ENCODE results near the gene SPDYC. TPM values are rescaled to one million over a fixed set of nuclear protein-coding genes. Genes with fewer than 3 reads are reported as not detected.

Gene SPDYC
- total and polyA plus RNA-seq, 2 of the 13 experiments (the other 11 are each of a cell fraction or from before 2014, with no cell fraction given): 0.15 to 0.33 TPM

DNA sequence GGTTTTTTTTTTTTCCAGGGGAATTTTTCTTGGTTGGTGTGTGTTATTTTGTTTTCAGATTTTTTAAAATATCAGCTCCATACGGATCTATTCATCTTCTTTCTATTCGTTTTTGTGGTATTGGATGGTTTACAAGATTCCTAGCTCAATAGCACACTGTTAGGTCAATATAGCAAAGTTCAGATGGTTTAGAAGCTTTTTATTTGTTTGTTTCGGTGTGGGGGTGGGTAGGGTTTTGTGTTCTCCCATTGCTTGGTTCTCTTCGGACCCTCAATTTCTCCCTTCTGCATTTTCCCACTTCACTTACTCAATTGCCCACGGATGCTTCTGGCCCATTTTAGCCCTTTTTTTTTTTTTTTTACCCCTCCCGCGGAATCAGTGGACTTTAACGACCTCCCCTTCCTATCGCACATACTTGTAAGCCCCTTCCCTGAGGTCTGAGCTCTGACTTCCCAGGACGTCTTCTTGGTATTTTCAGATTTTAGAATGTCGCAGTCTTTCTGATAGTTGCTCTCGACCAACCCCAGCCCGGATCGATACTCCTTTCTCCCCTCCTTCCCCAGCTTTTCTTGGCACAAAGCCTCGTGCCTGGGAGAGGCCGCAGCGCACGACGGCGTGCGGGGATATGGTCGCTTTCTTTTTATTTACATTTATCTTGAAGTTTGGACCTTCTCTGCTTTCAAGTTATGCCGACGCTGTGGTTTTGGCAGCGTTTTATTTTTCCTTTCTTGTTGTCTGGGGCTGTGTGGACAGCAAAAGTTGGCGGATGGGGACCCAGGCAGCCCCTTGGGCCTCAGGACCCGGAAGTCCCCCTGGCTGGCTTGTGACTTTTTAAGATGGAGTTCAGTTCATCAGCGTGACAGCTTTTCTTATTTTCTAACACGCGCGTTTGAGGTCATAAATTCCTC is 4.4 kb upstream of the SPDYC start (continued):
- TF ChIP-seq, protein P1, sequence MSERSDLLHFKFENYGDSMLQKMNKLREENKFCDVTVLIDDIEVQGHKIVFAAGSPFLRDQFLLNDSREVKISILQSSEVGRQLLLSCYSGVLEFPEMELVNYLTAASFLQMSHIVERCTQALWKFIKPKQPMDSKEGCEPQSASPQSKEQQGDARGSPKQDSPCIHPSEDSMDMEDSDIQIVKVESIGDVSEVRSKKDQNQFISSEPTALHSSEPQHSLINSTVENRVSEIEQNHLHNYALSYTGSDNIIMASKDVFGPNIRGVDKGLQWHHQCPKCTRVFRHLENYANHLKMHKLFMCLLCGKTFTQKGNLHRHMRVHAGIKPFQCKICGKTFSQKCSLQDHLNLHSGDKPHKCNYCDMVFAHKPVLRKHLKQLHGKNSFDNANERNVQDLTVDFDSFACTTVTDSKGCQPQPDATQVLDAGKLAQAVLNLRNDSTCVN (CRISPR knock-in tag; IDR thresholded peaks at IDR 0.05; ENCODE audit: borderline replicate concordance): 0 out of 2 replicates have a peak, but pooled peaks have one; percentile 32
- TF ChIP-seq ZNF629 (CRISPR knock-in tag; conservative IDR thresholded peaks at IDR 0.05) (no peak), RARG (CRISPR knock-in tag; IDR thresholded peaks at IDR 0.05; ENCODE audit: low read depth) (no peak), ZNF121 (CRISPR knock-in tag; IDR thresholded peaks at IDR 0.05) (no peak), ZNF17 (CRISPR knock-in tag; IDR thresholded peaks at IDR 0.05) (no peak), MIER3 (CRISPR knock-in tag; IDR thresholded peaks at IDR 0.05; ENCODE audit: borderline replicate concordance) (peak; percentile 65; the same call in 1 of the 2 replicates), ZNF670 (CRISPR knock-in tag; IDR thresholded peaks at IDR 0.05; ENCODE audit: borderline replicate concordance) (no peak), ZNF839 (CRISPR knock-in tag; IDR thresholded peaks at IDR 0.05; ENCODE audit: borderline replicate concordance) (no peak), ZNF263 (CRISPR knock-in tag; IDR thresholded peaks at IDR 0.05) (no peak), ZNF83 (CRISPR knock-in tag; IDR thresholded peaks at IDR 0.05; ENCODE audit: borderline replicate concordance) (no peak), HOXA7 (CRISPR knock-in tag; IDR thresholded peaks at IDR 0.05) (no peak), HNF4A (CRISPR knock-in tag; IDR thresholded peaks at IDR 0.05) (peak; percentile 87), FOSL2 (CRISPR knock-in tag; IDR thresholded peaks at IDR 0.05) (no peak), MTF1 (CRISPR knock-in tag; IDR thresholded peaks at IDR 0.05) (no peak), CHCHD3 (CRISPR knock-in tag; IDR thresholded peaks at IDR 0.05) (no peak), GLI4 (CRISPR knock-in tag; IDR thresholded peaks at IDR 0.05; ENCODE audit: borderline replicate concordance) (no peak), ZNF775 (CRISPR knock-in tag; IDR thresholded peaks at IDR 0.05; ENCODE audit: borderline replicate concordance) (peak; percentile 95), ZNF224 (CRISPR knock-in tag; IDR thresholded peaks at IDR 0.05) (no peak), ZNF143 (CRISPR knock-in tag; IDR thresholded peaks at IDR 0.05) (no peak)
- TF ChIP-seq, protein P2, sequence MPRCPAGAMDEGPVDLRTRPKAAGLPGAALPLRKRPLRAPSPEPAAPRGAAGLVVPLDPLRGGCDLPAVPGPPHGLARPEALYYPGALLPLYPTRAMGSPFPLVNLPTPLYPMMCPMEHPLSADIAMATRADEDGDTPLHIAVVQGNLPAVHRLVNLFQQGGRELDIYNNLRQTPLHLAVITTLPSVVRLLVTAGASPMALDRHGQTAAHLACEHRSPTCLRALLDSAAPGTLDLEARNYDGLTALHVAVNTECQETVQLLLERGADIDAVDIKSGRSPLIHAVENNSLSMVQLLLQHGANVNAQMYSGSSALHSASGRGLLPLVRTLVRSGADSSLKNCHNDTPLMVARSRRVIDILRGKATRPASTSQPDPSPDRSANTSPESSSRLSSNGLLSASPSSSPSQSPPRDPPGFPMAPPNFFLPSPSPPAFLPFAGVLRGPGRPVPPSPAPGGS (CRISPR knock-in tag; IDR thresholded peaks at IDR 0.05): 0 out of 2 replicates have a peak, but pooled peaks have one; percentile 50
- TF ChIP-seq, protein P3, sequence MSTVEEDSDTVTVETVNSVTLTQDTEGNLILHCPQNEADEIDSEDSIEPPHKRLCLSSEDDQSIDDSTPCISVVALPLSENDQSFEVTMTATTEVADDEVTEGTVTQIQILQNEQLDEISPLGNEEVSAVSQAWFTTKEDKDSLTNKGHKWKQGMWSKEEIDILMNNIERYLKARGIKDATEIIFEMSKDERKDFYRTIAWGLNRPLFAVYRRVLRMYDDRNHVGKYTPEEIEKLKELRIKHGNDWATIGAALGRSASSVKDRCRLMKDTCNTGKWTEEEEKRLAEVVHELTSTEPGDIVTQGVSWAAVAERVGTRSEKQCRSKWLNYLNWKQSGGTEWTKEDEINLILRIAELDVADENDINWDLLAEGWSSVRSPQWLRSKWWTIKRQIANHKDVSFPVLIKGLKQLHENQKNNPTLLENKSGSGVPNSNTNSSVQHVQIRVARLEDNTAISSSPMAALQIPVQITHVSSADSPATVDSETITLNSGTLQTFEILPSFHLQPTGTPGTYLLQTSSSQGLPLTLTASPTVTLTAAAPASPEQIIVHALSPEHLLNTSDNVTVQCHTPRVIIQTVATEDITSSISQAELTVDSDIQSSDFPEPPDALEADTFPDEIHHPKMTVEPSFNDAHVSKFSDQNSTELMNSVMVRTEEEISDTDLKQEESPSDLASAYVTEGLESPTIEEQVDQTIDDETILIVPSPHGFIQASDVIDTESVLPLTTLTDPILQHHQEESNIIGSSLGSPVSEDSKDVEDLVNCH (CRISPR knock-in tag; IDR thresholded peaks at IDR 0.05): no peak
- TF ChIP-seq, protein P4, sequence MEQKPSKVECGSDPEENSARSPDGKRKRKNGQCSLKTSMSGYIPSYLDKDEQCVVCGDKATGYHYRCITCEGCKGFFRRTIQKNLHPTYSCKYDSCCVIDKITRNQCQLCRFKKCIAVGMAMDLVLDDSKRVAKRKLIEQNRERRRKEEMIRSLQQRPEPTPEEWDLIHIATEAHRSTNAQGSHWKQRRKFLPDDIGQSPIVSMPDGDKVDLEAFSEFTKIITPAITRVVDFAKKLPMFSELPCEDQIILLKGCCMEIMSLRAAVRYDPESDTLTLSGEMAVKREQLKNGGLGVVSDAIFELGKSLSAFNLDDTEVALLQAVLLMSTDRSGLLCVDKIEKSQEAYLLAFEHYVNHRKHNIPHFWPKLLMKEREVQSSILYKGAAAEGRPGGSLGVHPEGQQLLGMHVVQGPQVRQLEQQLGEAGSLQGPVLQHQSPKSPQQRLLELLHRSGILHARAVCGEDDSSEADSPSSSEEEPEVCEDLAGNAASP (CRISPR knock-in tag; IDR thresholded peaks at IDR 0.05; ENCODE audit: borderline replicate concordance): 0 out of 2 replicates have a peak, but pooled peaks have one; percentile 31
- TF ChIP-seq, protein P5, sequence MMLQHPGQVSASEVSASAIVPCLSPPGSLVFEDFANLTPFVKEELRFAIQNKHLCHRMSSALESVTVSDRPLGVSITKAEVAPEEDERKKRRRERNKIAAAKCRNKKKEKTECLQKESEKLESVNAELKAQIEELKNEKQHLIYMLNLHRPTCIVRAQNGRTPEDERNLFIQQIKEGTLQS (CRISPR knock-in tag; IDR thresholded peaks at IDR 0.05): no peak

Data from HepG2 (cell line).